ENCODE measurements around the gene OR6B2. TPM values are rescaled to one million over a fixed set of nuclear protein-coding genes. Genes with fewer than 3 reads are reported as not detected.

The OR6B2 gene
- total RNA-seq, 1 experiment from 2014 or later: not detected

DNA sequence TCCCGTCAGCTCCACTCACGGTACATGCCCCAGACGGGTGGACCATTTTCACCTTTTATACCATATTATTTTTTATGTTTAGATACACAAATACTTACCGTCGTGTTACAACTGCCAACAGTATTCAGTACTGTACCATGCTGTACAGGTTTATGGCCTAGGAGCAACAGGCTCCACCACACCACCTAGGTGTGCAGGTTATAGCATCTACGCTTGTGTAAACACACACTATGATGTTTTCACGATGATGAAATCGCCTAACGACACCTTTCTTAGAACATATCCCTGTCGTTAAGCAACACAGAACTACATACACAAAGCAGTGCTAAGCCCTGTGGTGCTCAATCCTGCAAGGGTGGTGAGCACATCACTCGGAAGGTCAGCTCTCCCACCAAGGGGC lies 29.6 kb downstream of the OR6B2 start:
- no peak for DNase-seq (ENCODE audit: low spot score)

DNA sequence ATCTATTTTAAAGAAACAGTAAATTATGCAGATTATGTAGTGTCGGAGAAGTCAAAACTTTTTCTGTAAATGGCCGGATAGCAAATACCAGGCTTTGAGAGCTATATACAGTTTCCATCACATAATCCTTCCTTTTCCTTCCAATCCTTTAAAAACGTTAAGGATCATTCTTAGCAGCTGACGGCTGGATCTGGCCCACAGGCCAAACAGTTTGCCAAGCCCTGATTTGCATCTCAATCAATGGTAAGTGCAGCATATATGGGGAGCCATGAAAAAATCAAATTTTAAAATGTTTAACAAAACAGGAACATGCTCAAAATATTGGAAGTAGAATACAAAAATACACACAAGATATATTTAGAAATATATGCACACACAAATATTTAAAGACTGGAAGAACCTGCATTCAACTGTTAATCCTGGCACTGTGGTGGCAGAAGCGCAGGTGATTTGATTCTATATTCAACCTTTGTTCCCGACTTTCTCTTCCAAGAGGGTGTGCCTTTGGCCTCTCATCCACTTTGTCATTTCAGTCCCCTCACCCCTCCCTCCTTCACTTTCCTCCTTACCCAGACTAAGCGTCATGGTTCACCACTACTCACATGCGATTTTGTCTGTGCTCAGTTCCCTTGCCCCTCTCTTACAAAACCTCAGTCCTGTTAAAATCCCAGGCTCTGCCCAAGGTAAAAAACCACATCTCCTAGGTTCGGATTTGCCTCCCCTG lies 32.4 kb downstream of the OR6B2 start:
- Histone ChIP-seq H3K27ac (ENCODE audit: low read depth, low read length, poor library complexity, severe bottlenecking) (no peak overlapping the region), H3K36me3 (ENCODE audit: insufficient read depth, low read length, poor library complexity, severe bottlenecking) (peaks cover 30% of the 10 kb centered on the region), H3K4me1 (ENCODE audit: insufficient read depth, low read length, poor library complexity, severe bottlenecking) (no peaks in the 10 kb centered on the region), H3K27me3 (replicated peaks; ENCODE audit: insufficient read depth, low read depth, low read length, poor library complexity) (no peaks in the 10 kb centered on the region), H3K4me3 (ENCODE audit: low read depth, low read length, poor library complexity, severe bottlenecking) (no peak overlapping the region), H3K9me3 (ENCODE audit: low read depth, low read length, poor library complexity, severe bottlenecking) (no peaks in the 10 kb centered on the region)
- POLR2A ChIA-PET (ENCODE audit: low non-redundant PET): no interaction called here
- no TSS peak for BruUV-seq (replicated peaks)
- CTCF ChIA-PET: no interaction called here
- no peak for DNase-seq (ENCODE audit: low spot score)
- TF ChIP-seq, protein P1, sequence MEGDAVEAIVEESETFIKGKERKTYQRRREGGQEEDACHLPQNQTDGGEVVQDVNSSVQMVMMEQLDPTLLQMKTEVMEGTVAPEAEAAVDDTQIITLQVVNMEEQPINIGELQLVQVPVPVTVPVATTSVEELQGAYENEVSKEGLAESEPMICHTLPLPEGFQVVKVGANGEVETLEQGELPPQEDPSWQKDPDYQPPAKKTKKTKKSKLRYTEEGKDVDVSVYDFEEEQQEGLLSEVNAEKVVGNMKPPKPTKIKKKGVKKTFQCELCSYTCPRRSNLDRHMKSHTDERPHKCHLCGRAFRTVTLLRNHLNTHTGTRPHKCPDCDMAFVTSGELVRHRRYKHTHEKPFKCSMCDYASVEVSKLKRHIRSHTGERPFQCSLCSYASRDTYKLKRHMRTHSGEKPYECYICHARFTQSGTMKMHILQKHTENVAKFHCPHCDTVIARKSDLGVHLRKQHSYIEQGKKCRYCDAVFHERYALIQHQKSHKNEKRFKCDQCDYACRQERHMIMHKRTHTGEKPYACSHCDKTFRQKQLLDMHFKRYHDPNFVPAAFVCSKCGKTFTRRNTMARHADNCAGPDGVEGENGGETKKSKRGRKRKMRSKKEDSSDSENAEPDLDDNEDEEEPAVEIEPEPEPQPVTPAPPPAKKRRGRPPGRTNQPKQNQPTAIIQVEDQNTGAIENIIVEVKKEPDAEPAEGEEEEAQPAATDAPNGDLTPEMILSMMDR (conservative IDR thresholded peaks at IDR 0.05; ENCODE audit: low read depth, low read length): no peak
- no peak for TF ChIP-seq EZH2 (IDR thresholded peaks at IDR 0.05; ENCODE audit: borderline replicate concordance, low read depth, low read length, poor library complexity, severe bottlenecking)
- intact Hi-C loops (cut with micrococcal nuclease; ENCODE audit: unreplicated experiment): no loop called here

More for the DNA sequence above, 29.6 kb downstream of the OR6B2 start:
- Histone ChIP-seq H3K9me3 (ENCODE audit: low read depth, low read length, poor library complexity, severe bottlenecking) (no peaks in the 10 kb centered on the region), H3K27ac (ENCODE audit: low read depth, low read length, poor library complexity, severe bottlenecking) (no peak overlapping the region), H3K36me3 (ENCODE audit: insufficient read depth, low read length, poor library complexity, severe bottlenecking) (peaks cover 32% of the 10 kb centered on the region), H3K4me3 (ENCODE audit: low read depth, low read length, poor library complexity, severe bottlenecking) (no peak overlapping the region), H3K27me3 (replicated peaks; ENCODE audit: insufficient read depth, low read depth, low read length, poor library complexity) (no peaks in the 10 kb centered on the region), H3K4me1 (ENCODE audit: insufficient read depth, low read length, poor library complexity, severe bottlenecking) (no peaks in the 10 kb centered on the region)
- BruUV-seq (replicated peaks): no TSS peak
- ChIA-PET POLR2A (ENCODE audit: low non-redundant PET) (no interaction called here), CTCF (no interaction called here)
- TF ChIP-seq, protein P1 (conservative IDR thresholded peaks at IDR 0.05; ENCODE audit: low read depth, low read length): no peak
- no peak for TF ChIP-seq EZH2 (IDR thresholded peaks at IDR 0.05; ENCODE audit: borderline replicate concordance, low read depth, low read length, poor library complexity, severe bottlenecking)
- intact Hi-C loops (cut with micrococcal nuclease; ENCODE audit: unreplicated experiment): no loop called here

DNA sequence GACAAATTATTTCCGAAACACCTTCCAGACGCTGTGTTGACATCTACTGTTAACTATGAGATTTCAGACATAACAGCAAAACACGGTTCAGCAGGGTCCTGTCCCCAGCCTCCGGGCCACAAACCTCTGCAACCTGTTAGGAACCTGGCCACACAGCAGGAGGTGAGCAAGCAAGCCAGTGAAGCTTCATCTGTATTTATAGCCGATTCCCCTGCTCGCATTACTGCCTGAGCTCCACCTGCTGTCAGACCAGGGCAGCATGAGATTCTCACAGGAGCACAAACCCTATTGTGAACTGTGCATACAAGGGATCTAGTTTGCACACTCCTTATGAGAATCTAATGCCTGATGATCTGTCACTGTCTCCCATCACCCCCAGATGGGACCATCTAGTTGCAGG lies 36.1 kb downstream of the OR6B2 start:
- no peaks in the 10 kb centered on the region for H3K9me3 ChIP-seq (ENCODE audit: low read depth, low read length, poor library complexity, severe bottlenecking)
- DNase-seq (ENCODE audit: low spot score): no peak
- BruUV-seq (replicated peaks): no TSS peak
- H3K36me3 ChIP-seq (ENCODE audit: insufficient read depth, low read length, poor library complexity, severe bottlenecking): peaks cover 13% of the 10 kb centered on the region
- ChIA-PET POLR2A (ENCODE audit: low non-redundant PET) (no interaction called here), CTCF (no interaction called here)
- intact Hi-C loops (cut with micrococcal nuclease; ENCODE audit: unreplicated experiment): no loop called here
- H3K27ac ChIP-seq (ENCODE audit: low read depth, low read length, poor library complexity, severe bottlenecking): no peak overlapping the region
- H3K4me3 ChIP-seq (ENCODE audit: low read depth, low read length, poor library complexity, severe bottlenecking): no peak overlapping the region
- H3K27me3 ChIP-seq (replicated peaks; ENCODE audit: insufficient read depth, low read depth, low read length, poor library complexity): no peaks in the 10 kb centered on the region
- TF ChIP-seq EZH2 (IDR thresholded peaks at IDR 0.05; ENCODE audit: borderline replicate concordance, low read depth, low read length, poor library complexity, severe bottlenecking): no peak
- TF ChIP-seq, protein P1 (conservative IDR thresholded peaks at IDR 0.05; ENCODE audit: low read depth, low read length): no peak
- H3K4me1 ChIP-seq (ENCODE audit: insufficient read depth, low read length, poor library complexity, severe bottlenecking): no peaks in the 10 kb centered on the region
